SU-DHL-6 (cell line): ENCODE measurements around the gene PRDM16.

ENCODE experiments used
- H2AFZ ChIP-seq: fragments of 200-600 bp; sonication (generic); 2 replicates; pipeline ENCODE4 v1.6.1; 2014; ENCODE audit warnings: low read depth, mild to moderate bottlenecking, moderate library complexity, mixed read lengths, antibody characterized with exemption, low read length; ENCODE audit not compliant: severe bottlenecking
- H3F3A ChIP-seq: fragments of 200-600 bp; shearing (Covaris generic); 2 replicates; pipeline ENCODE4 v1.6.0; 2016; ENCODE audit warnings: antibody characterized with exemption, mild to moderate bottlenecking; ENCODE audit not compliant: insufficient read depth
- H3K27ac ChIP-seq: fragments of 200-600 bp; sonication (generic); 2 replicates; pipeline ENCODE4 v1.5.1; 2016; ENCODE audit warnings: low read depth, mild to moderate bottlenecking, low read length, moderate library complexity, mixed read lengths
- H3K27me3 ChIP-seq: fragments of 200-600 bp; sonication (generic), shearing (Covaris generic); 2 replicates; pipeline ENCODE4 v1.6.0; 2014; ENCODE audit warnings: mild to moderate bottlenecking, low read length
- H3K36me3 ChIP-seq: fragments of 200-600 bp; sonication (generic); 2 replicates; pipeline ENCODE4 v1.6.1; 2014; ENCODE audit warnings: mild to moderate bottlenecking, low read length, mixed read lengths
- H3K4me2 ChIP-seq: fragments of 300-600, 200-600 bp; shearing (Covaris generic), sonication (generic); 2 replicates; pipeline ENCODE4 v1.6.0; 2014; ENCODE audit warnings: low read length, low read depth, mild to moderate bottlenecking; ENCODE audit not compliant: poor library complexity, severe bottlenecking
- H3K4me3 ChIP-seq: fragments of 200-600 bp; sonication (generic); 2 replicates; pipeline ENCODE4 v1.5.1; 2014; ENCODE audit warnings: antibody characterized with exemption, low read length, mild to moderate bottlenecking, mixed read lengths; ENCODE audit not compliant: insufficient read depth, poor library complexity, severe bottlenecking
- H3K79me2 ChIP-seq: fragments of 200-600 bp; sonication (generic); 2 replicates; pipeline ENCODE4 v1.6.1; 2014; ENCODE audit warnings: mild to moderate bottlenecking, low read length, moderate library complexity; ENCODE audit not compliant: insufficient read depth
- H3K9ac ChIP-seq: fragments of 200-600 bp; sonication (generic); 2 replicates; pipeline ENCODE4 v1.7.0; 2014; ENCODE audit warnings: mild to moderate bottlenecking, low read length
- H3K9me2 ChIP-seq: fragments of 200-600 bp; sonication (generic); replicated peaks from 2 replicates; pipeline ENCODE4 v1.6.1; 2014; ENCODE audit warnings: low read length; ENCODE audit not compliant: insufficient read depth
- H3K9me3 ChIP-seq: fragments of 200-600 bp; sonication (generic); 2 replicates; pipeline ENCODE4 v1.6.1; 2014; ENCODE audit warnings: low read length, mixed read lengths; ENCODE audit not compliant: insufficient read depth
- H4K20me1 ChIP-seq: fragments of 200-600 bp; sonication (generic); 2 replicates; pipeline ENCODE4 v1.6.1; 2014; ENCODE audit warnings: low read depth, mild to moderate bottlenecking, antibody characterized with exemption, low read length, moderate library complexity, mixed read lengths
- CTCF ChIP-seq: fragments of 200-600 bp; sonication (generic); IDR thresholded peaks from one replicate; pipeline ENCODE4 v1.5.1; 2017; ENCODE audit warnings: antibody characterized with exemption, mild to moderate bottlenecking, low read length, moderate library complexity; ENCODE audit not compliant: insufficient read depth, poor library complexity, severe bottlenecking
- EZH2phosphoT487 ChIP-seq: fragments of 200-600 bp; sonication (generic), shearing (Covaris generic); conservative IDR thresholded peaks from 2 replicates; pipeline ENCODE4 v1.6.1; 2018; ENCODE audit warnings: mild to moderate bottlenecking, antibody characterized with exemption, low read length, moderate library complexity, mixed read lengths

Gene PRDM16

GRCh38 chr1:3321559-3322449 is 252.8 kb downstream of the PRDM16 start:
- Histone ChIP-seq H2AFZ (no peak overlapping the region), H3K9me2 (no peaks in the 10 kb centered on the region), H3K79me2 (no peaks in the 10 kb centered on the region), H3K27me3 (no peaks in the 10 kb centered on the region), H3K27ac (no peak overlapping the region), H3K4me3 (no peak overlapping the region), H3F3A (no peaks in the 10 kb centered on the region), H3K36me3 (no peaks in the 10 kb centered on the region), H3K9ac (no peak overlapping the region), H3K4me2 (no peak overlapping the region), H4K20me1 (no peaks in the 10 kb centered on the region), H3K9me3 (no peaks in the 10 kb centered on the region)
- TF ChIP-seq EZH2phosphoT487 (no peak), CTCF (no peak)

GRCh38 chr1:3322450-3323020 is 253.5 kb downstream of the PRDM16 start:
- no peaks in the 10 kb centered on the region for H3F3A ChIP-seq
- TF ChIP-seq CTCF, result no peak
- TF ChIP-seq EZH2phosphoT487, result no peak
- H3K79me2 ChIP-seq, result no peaks in the 10 kb centered on the region
- H3K36me3 ChIP-seq, result no peaks in the 10 kb centered on the region
- no peak overlapping the region for H2AFZ ChIP-seq
- H3K27me3 ChIP-seq, result no peaks in the 10 kb centered on the region
- no peak overlapping the region for H3K4me3 ChIP-seq
- H4K20me1 ChIP-seq, result no peaks in the 10 kb centered on the region
- H3K9ac ChIP-seq, result no peak overlapping the region
- H3K9me3 ChIP-seq, result no peaks in the 10 kb centered on the region
- H3K9me2 ChIP-seq, result no peaks in the 10 kb centered on the region
- H3K4me2 ChIP-seq, result no peak overlapping the region
- H3K27ac ChIP-seq, result no peak overlapping the region

- H2AFZ ChIP-seq, result no peak overlapping the region
Observed at GRCh38 chr1:3323021-3323795, 254.2 kb downstream of the PRDM16 start.

More at GRCh38 chr1:3323021-3323795, 254.2 kb downstream of the PRDM16 start:
- no peaks in the 10 kb centered on the region for H3K9me3 ChIP-seq
- no peaks in the 10 kb centered on the region for H3F3A ChIP-seq
- no peaks in the 10 kb centered on the region for H3K36me3 ChIP-seq
- no peaks in the 10 kb centered on the region for H4K20me1 ChIP-seq
- H3K9ac ChIP-seq, result no peak overlapping the region
- H3K79me2 ChIP-seq, result no peaks in the 10 kb centered on the region
- H3K9me2 ChIP-seq, result no peaks in the 10 kb centered on the region
- H3K4me2 ChIP-seq, result no peak overlapping the region
- no peak overlapping the region for H3K27ac ChIP-seq
- no peaks in the 10 kb centered on the region for H3K27me3 ChIP-seq
- TF ChIP-seq CTCF (no peak), EZH2phosphoT487 (no peak)
- no peak overlapping the region for H3K4me3 ChIP-seq
